Stimulated activated CD4-positive, alpha-beta T cell treated with anti-CD3 and anti-CD28 coated beads, TNF-alpha, amount 100 ng/mL, for 48 hours (primary cell): ENCODE results near the gene ATP1A3.

Experiments
- DNase-seq, 3 donors: peaks; one replicate each; pipeline ENCODE4 v3.0.0-alpha.2; 2020; ENCODE audit warnings: low read depth in 3 of 3

ATP1A3 gene

DNA sequence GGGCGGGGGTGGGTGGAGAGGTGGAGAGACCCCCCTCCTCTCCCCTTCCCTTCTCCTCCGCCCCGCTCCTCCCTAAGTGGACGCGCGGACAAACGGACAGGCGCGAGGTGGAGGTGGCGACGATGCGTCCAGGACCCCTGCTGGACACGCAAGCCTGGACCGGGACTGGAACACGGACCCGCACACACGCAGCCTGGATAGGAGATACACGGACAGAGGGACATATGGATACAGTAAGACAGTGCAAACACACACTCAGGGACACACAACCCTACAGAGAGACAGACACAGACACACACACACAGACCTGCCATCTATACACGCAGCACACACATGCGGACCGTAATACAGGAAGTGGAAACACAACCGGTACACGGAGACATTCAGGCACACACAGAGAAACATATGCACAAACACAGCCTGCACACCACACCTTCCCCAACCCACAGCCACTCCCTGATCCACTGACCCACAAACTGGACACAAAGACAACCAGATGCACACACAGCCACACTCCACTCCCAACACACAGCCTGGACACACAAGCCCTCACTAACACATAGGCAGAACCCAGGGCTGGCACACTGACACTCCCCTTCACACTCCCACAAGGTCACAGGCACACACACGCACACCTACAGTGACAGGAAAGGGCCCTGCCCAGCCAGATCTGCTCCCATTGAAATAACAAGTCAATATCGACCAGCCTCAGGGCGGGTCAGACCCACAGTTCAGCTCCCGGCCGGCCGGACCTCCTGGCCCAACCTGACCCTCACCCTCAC, 65.1 kb downstream of the ATP1A3 start:
- no peak for DNase-seq

DNA sequence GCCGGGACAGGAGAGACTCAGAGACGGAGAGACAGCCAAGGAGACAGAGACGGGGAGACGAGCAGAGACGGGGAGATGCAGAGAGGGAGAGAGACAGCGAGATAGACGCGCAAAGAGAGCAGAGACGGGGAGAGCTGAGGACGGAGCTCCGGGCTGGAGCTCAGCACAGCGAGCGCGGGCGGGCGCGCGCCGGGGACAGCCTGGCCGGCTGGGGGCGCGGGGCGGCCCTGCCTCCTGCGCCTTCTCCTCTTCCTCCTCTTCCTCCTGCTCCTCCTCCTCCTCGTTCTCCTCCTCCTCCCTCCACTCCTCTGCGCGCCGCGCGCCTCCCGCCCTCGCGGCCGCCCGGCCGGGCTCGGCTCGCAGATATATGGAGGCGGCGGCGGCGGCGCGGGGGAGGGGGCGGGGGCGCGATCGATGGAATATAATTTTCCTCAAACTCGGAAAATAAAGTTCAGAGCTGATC, 65.8 kb downstream of the ATP1A3 start, which contains the start of gene ERFL:
ERFL (minus strand) TSS at position 229 of the 463 bp plus-strand sequence. CDS start 15,530 bp downstream, outside the sequence.
- DNase-seq: no peak

DNA sequence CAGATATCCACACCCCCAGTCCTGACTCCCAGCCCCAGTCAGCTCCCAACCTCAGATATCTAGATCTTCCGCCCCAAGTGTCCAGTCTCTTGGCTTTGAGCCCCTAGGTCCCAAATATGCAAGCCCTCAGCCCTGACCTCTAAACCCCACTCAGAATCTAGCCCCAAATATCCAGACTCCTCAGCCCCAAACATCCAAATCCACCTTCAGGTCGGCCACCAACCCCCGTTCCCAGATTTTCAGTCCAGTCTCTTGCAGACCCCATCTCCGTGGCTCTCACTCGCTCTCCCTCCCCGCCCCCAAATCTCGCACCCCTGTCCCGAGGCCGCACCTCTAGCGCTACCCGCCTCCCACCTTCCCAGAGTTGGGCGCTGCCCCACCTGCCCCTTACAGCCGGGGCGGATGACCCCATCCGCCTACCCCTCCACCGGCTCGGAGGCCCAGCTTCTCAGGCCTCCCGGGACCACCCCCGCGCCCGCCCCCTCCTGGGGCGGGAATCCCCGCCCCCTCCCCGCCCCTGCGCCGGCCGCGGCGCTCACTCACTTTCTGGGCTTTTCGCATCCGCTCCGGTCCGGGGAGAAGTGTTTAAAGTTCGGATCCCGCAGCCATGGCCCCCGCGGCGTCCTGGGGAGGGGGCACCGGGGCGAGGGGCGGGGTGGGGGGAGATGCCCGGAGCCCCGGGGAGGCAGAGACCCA, 66.4 kb downstream of the ATP1A3 start:
- DNase-seq: no peak

- no peak for DNase-seq
Measured at GRCh38 chr19:41926763-41927496, 67.1 kb downstream of the ATP1A3 start.

GRCh38 chr19:41926028-41926762, 67.8 kb downstream of the ATP1A3 start:
- no peak for DNase-seq

- DNase-seq: no peak
Measured at GRCh38 chr19:41925208-41926003, 68.6 kb downstream of the ATP1A3 start.

DNA sequence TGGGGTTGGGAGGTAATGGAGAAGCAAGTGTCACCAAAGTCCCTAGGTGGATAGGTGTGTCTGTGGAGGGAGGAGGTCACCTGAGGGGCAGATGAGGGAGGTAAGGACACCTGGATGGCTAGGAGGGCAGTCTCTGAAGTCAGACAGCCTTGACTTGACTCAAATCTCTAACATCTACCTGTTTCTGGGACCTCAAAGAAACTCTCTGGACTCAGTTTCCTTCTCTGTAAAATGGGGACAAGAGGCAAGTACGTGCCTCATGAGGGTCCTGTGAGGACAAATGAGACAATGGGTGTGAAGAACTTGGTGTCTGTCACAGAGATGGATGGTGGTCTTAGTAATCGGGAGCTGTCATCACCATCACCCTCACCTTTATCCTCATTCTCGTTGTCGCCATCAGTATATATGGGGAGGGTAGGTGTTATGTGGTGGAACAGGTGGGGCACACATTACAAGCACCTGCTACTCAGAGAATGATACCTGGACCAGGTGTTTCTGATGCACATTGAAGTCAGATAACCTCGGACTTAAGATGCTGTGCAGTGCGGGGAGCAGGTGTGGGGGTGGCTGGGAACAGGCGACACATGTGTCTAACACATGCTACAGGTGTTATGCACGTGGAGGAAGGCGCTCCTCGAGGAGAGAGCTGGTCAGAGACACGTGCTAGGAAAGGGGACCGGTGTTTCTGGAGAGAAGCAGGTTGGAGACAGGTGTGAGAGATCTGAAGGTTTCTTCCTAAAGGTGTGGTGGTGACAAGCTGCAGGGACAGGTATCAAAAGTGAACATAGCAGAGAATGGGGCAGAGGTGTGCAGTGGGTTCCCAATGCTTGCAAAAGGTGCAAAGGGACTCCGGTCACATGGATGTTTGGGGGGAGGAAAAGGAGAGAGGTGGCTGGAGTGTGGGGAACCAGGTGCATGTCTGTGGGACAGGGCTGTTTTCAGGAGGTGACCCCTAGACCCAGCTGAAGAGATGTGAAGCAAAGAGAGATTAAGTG, 69.6 kb downstream of the ATP1A3 start:
- DNase-seq: no peak

- no peak for DNase-seq
Measured at GRCh38 chr19:41923045-41923788, 70.8 kb downstream of the ATP1A3 start.

- no peak for DNase-seq
Measured at GRCh38 chr19:41922585-41922984, 71.4 kb downstream of the ATP1A3 start.

DNA sequence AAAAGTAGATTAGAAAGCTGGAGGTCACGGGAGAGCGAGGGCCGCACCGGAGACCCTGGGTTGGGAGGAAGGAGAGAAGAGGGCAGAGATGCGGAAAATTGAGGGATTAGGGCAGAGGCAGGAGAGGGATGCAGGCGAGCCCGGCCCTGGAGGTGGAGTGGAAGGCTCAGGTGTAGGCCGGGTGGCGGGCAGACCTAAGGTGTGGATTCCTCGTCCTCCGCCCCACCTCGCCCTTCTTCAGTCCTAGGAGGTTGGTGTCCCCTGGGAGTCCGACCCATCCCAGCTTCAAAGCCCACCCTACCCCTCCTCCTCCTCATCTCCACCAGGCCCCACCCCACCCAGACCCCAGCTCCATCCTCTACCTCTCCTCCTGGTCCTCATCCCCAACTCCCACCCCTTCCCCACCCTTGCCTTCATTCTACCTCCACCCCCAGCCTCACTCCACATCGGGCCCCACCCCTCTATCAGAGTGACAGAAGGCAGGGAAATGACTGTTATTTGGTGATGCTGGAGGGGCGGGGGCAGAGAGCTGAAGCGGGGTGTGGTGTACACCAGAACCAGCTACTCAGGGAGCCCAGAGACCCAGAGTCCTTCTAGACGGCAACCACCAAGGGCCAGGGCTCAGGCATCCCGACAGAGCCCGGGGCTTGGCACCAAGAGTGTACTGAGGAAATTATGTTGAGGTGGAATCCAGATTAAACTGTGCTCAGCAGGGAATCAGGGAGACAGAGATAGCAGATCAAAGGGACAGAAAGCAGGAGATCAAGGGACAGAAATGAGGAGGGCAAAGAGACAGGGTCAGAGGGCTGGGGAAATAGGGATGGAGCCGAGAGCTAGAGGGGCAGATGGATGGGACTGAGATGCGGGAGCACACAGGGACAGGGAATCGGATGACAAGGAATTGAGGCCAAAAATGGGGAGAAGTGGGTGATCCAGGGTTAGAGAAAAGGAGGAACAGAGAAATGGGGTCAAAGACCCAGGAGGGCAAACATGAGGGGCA, 72.2 kb downstream of the ATP1A3 start:
- no peak for DNase-seq

DNA sequence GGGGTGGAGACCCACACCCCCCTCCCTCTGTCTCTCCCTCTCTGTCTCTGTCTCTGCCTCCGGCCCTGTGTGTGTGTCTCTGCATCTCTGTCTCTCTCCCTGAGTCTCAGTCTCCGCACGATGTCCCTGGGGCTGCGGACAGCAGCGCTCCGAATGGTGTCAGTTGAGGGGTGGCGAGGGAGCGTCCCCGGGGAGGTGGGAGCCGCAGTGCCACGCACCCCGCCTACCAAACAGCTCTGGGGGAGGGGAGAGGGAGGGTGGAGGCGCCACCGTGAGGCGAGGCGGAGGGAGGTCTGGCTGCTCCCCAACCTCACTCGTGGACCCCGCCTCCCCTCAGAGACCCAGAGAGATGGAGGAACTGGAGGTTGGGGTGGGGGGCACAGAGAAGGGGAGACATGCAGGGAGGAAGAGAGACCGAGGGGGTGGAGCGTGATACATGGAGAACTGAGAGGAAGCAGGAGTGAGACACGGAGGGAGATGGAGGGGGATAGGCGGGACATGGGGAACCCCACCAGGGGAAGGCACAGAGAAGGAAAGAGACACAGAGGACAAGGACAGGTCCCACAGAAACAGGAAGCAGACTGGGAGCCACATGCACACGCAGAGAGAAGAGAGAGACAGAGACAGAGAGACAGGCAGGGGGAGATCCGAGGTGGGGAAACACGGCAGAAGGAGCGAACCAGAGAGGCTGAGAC, 73.0 kb downstream of the ATP1A3 start:
- DNase-seq: no peak

GRCh38 chr19:41919948-41920712, 73.9 kb downstream of the ATP1A3 start:
- DNase-seq: no peak

DNA sequence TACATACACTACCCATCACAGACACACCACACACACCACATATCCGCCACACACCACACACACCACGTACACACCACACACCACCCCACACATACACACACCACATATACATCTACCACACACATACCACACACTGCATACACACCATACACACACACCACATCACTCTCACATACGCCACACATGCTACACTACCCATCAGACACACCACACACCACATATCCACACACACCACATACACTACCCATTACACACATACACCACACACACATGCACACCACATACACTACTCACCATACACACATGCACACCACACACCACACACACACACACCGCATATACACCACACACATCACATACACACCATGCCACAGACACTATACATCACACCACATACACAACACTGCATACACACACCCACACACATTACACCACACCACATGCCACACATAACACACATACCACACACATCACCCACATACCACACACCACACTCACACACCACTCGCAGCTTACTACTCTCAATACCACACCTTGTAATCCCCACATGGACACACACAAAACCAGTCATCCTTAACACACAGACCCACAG, 75.3 kb downstream of the ATP1A3 start:
- no peak for DNase-seq

DNA sequence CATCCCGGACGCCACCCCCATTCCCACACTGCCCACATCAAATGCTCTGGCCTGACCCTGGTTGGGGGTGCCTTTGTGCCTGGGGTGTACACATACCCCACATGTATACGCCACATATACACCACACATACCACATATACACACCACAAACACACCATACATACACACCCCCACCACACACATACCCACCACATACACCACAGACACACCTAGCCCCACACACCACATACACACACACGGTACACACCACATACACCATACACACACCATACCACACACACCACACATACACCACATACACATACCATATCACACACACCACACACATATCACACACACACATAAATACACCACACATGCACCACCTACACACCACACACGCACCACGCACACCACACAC, 75.9 kb downstream of the ATP1A3 start:
- no peak for DNase-seq

DNA sequence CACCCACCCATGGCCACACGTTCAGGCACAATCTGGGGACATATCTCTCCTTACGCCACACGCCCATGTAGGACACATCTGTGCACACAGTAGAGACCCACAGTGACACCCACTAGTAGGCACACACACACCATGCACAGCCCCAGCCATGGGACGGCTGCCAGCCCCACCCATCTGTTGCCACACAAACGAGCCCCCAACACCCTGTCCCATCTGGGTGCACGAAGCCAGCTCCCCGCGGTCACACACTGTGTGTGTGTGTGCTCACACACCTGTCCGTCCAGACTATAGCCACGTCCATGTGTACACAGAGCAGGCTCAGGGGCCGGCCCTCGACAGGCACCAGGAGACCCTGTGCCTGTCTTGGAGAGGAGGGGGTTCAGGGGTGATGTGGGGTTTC, 76.4 kb downstream of the ATP1A3 start:
- no peak for DNase-seq
